ENCODE data around the gene DPM2. TPM values are rescaled to one million over a fixed set of nuclear protein-coding genes. Genes with fewer than 3 reads are reported as not detected.

Gene DPM2
- total RNA-seq, 1 donor from 2014 or later = 1.4 TPM

DNA sequence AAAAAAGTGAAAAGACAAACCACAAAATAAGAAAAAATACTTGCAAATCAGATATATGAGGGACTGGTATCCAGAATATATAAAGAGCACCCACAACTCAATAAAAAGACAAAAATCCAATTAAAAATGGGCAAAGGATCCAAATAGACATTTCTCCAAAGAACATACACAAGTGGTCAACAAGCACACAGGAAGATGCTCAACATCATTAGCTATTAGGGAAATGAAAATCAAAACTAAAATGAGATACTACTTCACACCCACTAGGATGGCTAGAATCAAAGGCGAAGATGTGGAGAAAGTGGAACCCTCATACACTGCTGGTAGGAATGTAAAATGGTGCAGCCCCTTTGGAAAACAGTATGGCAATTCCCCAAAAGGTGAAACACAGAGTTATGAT is 21.1 kb upstream of the DPM2 start:
- no peak for DNase-seq (ENCODE audit: low spot score)

DNA sequence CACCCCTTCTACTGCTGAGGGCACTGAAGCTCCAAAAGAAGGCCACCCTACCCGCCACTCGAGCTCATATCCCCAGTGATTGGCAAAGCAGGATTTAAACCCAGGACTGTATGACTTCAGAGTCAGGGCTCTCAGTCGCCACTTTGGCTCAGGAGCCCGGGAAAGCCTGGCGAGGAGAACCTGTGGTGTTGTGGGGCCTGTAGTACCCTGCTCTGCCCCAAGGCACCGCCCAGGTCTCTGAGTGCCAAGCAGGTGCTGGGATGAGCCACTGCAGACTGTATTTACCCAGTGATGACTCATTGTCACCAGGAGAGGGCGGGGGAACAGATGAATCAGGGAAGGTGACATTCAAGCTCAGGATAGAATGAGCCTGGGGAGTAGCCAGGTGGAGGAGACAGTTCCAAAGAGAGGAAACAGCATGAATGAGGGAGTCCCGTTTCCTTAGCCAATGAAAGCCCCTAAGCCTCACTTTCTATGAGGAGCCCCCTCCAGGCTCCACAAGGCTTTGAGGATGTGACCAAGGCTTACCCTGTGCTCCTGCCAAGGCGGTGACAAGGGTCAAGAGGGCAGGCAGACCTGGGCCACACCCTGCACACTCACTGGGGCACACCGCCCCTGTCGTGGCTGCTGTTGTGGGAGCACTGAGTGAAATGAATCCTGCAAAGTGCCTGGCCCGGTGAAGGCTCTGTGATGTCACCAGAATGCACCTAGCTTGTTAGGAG is 17.8 kb upstream of the DPM2 start:
- DNase-seq (ENCODE audit: low spot score) = no peak

DNA sequence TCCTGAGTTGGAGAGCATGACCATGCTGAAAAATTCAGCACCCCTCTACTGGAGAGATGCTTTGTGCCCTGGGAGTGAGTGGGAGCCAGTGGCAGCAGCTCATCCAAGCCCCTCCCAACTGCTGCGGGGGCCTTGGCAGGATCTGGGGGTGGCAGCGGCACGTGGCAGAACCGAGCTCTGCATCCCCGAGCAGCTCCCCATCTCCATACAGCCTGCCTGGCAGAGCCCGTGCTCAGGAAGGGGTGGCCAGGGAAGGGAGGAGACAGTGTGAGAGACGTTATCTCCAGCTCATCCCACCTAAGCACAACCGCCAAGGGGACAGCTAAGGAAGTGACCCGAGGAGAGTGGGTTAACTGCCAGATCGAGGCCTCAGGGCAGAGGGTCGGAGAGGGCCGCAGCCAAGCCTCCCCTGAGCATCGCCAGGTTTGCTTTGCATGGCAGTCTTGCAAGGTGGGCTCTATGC is 17.2 kb upstream of the DPM2 start:
- DNase-seq (ENCODE audit: low spot score) = no peak

DNA sequence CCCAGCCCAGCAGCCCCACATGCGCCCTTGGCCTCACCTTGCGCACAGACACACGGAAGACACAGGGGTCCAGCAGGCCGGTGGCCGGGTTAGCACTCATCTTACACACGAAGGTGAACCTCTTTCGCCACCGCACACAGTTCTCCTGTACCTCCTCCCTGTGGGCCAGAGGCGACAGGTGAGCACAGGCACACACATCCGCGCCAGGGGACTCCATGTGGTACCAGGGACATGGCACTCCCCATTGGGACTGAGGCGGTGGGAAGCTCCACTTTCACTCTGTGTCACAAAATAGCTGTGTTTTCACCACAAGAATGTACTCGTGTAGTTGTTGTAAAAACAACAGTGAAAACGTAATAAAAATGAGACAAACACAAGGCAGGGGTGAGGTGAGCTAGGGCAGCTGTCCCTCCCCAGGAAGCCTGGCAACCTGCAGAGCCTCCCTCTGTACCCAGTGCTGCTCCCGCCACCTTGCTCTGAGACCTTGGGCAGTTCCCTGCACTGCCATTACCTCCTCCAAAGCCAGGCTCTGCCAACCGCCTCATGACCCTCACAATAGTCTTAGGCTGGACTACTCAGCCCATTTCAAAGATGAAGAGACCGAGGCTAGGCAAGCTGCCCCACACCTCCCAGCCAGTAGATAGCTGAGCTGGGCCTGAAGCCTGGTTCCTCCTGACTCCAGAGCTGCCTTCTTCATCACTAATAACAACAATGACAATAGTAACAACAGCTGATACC is 16.3 kb upstream of the DPM2 start:
- no peak for DNase-seq (ENCODE audit: low spot score)

DNA sequence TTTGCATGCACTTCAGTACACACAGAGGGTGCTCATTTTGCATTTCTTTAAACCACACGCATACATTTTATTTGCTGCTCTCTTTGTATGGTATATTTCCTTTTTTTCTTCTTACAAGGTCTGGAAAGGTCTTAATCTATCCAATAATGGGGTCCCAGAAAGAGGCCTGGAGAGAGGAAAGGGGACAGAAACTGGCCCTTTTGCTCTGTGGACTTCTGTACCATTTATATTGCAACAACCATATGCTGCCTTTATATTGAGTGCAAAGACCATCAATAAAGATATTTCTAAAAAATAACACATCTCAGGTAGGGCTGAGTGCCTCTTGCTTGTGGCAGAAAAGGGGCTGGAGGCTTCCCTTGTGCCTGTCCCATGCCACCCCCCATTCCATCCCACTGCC is 15.5 kb upstream of the DPM2 start:
- no peak for DNase-seq (ENCODE audit: low spot score)

DNA sequence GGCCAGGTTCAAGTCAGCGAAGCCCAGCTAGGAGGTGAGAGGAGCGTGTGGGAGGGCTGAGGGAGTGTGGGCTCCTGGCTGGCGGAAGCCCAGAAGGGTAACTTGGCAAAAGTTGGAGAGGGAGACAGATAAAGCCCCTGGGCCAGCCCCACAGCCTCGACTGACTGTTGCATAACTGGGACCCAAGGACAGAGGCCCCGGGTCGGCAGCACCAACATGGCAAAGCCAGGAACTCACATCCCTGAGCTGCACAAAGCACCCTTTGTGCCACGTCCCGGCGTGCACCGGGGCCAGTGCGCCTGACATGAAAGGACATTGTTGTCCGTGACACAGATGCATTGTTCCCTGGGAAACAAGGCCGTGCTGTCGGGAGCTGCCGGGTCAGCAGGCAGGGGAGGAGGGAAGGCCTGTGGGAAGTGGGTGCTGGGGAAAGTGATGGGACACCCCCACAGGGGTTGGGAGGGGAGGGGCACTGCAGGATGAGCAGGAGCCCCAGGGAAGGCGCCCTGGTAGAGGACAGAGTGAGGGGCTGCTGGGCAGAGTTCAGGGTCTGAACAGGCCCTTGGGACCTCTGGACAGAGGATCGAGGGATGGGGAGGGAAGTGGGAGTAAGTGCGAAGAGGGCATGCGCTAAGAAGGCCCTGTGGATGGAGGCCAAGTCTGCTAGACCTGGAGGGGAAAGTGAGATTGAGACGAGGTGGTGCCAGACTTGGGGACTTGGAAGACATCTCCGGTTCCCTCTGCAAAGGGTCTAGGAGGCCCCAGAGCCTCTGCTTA is 13.0 kb upstream of the DPM2 start:
- DNase-seq (ENCODE audit: low spot score) = no peak

DNA sequence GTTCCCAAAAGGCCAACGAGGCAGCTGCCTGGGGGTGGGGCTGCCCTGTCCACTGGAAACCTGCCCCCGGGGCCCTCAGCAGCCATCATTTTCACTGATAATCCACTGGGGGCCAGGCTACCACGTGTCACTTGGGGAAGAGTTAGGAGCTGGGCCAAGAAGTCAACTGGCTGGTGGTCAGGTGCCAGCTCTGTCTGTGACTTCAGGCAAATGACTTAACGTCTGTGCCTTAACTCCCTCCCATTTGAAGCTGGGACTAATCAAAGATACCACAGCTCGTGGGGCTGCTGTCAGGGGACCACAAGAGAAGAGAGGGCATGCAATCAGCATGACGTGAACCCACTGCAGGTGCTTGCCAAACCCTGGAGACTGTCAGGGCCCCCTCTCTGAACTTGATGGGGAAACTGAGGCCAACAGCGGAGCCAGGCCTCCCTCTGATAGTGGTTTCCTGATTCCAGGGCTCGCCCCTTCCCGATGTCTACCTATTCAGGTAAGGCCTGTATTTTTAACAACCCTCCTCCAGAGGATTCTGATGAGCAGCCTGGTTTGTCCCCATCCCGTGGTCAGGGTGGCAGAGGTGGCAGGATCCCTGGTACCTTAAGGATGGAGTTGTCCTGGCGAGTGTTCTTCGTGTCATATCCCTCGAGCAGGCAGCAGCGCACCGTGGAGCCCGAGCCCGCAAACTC is 12.3 kb upstream of the DPM2 start:
- no peak for DNase-seq (ENCODE audit: low spot score)

DNA sequence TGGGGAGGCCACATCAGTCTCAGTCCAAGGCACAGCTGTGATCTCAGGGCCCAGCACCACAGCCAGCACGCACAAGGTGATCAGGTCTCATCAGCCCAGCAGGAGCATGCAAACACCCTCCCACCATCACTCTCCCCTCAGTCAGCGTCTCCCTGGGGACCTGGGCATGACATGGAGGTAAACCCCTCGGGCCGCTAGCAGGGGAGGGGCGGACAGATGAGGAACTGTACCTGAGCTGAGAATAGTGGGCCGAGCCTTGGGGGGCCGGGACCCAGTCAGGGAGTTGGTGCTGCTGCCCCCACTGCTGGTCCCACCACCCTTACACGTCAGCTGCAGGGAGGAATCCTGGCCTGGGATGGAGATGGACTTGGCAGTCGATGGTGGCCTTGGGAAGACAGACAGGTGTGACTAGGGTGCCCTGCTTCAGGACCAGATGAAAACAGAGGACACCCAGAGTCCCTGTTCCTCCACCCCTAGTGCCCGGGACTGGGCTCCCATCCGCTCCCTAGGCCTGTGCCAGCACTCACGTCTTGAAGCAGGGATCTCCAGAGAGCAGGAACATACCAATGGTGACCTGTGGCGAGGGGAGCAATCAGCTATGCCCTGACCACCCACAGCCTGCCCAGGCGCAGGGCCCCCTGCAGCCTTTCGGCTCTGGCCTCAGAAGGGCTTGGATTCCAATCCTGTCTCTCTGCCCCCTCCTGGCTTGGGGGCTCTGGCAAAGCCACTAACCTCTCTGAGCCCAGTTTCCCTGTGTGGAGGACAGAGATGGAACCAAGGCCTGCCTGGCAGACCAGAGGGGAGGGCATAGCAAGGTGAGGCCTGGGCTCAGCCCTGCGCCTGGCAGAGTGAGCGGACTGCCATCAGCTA is 10.4 kb upstream of the DPM2 start:
- DNase-seq (ENCODE audit: low spot score) = no peak

DNA sequence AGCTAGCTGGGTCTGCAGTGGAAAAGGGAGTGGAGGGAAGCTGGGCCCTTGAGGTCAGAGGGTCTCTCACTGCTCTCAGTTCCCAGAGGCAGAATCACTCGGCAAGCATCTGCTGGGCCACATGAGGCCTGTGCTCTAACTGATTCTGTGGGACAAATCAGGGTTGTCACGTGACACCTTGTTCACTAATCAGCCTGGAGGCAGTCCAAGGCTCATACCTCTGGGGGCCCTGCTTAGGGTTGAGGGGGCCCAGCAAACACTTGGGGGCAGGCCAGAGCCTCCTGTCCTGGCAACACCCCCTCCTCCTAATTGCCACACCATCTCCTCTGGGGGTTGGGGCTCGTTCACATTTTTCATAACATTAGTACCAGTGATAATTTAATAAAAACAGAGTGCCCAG is 9.1 kb upstream of the DPM2 start:
- DNase-seq (ENCODE audit: low spot score) = no peak

DNA sequence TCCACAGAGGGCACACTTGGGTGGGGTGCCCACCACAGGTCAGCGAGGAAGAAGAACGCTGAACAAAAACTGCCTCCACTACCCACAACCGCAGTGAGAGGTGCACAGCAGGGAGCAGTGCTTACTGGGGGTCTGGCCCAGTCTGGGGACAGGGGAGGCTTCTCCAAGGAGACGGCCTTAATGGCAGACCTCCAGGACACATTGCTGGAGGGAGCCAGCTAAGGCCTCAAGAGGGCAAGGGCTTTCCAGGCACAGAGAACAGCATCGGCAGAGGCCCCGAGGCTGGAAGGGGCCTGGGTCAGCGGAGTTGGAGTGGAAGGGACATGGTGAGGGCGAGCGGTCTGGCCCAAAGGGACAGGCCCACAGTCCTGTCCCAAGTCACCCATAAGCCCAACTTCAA is 8.3 kb upstream of the DPM2 start:
- DNase-seq (ENCODE audit: low spot score) = no peak

DNA sequence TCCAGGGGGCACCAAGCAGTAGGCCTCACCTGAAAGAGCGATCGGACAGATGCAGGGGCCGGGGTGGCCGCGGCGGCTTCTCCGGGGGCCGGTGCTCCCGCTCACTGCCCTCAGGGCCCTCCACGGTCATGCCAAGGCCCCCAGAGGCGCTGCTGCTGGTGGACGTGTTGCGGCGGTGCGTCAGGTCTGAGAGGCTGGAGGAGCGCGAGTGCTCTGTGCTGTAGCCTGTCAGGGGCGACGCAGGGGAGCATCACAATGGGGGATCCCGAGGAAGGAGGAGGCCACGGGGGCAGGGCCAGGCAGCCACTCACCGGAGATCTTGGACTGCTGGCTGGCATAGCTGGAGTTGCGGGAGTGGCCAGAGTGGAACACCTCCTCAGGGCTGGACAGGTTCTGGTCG is 7.7 kb upstream of the DPM2 start:
- no peak for DNase-seq (ENCODE audit: low spot score)

DNA sequence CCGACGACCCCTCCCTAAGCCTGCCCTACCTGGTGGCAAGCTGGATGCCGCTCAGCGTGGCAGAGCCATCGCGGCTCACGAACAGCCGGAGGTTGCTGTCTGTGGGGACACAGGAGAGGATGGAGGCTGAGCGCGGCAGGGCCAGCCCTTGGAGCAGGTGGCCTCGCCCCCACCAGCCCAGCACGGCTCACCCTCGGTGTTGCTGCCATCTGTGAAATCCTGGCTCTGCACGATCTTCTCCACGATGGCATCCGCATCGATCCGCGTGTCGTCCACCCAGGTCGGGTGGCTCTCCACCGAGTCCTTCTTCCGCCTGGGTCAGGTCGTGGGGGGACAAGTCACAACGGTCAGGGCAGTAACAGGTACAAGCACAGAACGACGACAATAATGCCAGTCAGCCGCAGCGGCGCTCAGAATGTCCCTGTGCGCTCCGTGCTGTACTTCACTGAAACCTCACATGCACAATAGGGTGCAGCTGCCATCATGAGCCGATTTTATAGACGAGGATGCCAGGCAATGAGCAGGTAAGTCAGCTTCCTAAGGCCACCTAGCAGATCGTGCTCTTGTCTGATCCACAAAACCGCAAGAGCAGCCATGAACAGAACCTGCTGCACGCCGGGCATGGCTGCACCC is 7.0 kb upstream of the DPM2 start:
- DNase-seq (ENCODE audit: low spot score) = no peak

DNA sequence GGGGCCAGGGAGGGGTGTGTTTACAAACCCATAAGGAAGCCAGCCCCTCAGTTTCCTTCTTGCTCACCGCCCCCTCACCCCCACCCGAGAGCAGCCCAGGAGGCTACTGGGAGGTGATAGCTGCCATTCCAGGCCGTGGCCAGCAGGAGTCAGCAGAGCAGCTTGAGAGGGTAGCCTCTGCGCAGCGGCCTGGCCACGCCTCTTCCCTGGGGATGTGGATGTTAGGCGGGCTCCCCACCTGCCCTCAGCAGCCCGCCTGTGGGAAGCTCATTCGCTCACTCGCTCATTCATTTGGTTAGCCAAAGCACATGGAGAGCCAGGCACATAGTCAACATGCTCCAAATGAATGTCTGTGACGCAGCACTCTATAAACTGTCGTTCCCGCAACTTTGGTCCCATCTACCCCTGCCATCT is 6.1 kb upstream of the DPM2 start:
- DNase-seq (ENCODE audit: low spot score) = peak; percentile 77

DNA sequence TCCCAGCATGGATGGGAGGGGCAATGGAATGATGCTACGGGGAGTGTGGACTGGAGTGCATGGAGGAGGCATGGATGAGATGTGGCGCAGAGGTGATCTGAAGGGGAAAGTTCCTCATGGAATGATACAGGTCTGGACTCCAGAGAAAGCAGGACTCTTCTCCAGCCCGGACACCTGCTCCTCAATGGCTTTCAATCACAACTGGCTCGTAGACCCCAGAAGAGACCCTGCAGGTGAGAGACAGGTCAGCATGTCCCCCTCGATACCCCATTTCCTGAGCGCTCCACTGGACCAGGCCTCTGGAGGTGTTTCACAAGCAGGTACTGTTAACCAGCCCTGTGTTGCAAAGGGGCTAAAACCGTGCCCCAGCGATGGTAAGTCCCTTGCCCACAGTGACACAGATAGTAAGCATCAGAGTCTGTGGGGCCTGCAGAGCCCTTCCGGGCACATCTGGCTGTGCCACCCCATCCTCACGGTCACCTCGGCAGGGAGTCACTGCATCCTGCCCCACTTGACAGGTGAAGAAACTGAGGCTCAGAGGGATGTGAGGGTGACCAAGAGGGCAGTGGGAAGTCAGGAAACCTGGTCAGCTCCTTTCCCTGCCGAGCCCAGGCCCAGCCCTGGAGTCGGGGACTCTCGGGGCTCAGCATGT is 5.5 kb upstream of the DPM2 start:
- DNase-seq (ENCODE audit: low spot score) = no peak

DNA sequence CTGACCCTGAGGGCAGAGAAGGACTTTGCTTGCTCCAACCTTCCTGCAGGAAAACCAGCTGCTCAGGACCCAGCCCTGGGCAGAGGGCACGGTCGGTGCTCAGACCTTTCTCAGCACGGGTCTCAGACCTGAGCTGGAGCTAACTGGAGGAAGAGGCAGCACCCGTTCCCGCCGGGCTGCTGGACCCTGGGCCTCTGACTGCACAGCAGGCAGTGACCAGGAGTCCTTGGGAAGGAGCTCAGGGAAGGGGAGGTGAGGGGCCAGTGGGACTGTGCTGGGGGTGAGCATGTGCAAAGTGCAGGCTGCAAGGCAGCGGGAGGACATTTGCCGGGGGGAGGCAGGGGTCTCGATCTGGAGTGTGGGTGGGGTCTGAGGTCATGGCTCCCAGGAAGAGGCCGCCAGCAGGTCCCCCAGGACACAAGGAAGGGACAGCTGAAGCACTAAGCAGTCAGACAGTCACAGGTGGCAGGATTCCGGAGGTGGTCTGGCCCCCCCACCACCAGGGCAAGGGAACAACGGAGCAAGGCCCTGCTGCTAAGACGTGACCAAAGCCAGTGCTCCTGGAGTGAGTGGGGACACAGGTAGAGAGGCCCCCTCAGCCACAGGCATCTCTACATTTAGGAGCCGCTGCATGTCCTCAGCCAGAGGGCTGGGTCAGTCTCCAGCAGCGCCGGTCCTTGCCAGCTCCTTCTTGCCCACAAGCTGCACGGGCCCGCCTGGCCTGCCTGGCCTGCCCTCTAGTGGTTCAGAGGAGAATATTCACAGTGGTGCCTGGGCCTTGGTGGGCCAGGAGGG is 4.8 kb upstream of the DPM2 start:
- DNase-seq (ENCODE audit: low spot score) = peak; percentile 56

DNA sequence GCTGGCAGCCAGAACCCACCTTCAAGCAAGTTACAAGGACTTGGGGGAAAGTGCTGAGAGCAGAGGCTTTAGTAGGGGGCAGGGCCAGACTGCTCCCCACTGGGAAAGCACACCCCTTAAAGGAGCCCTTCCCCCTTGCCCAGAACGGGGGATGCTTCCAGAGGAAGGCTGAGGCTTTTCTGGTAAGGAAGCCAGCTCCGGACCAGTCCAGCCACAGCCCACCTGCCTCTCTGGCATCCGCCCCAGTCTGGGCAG is 4.2 kb upstream of the DPM2 start:
- DNase-seq (ENCODE audit: low spot score) = no peak

DNA sequence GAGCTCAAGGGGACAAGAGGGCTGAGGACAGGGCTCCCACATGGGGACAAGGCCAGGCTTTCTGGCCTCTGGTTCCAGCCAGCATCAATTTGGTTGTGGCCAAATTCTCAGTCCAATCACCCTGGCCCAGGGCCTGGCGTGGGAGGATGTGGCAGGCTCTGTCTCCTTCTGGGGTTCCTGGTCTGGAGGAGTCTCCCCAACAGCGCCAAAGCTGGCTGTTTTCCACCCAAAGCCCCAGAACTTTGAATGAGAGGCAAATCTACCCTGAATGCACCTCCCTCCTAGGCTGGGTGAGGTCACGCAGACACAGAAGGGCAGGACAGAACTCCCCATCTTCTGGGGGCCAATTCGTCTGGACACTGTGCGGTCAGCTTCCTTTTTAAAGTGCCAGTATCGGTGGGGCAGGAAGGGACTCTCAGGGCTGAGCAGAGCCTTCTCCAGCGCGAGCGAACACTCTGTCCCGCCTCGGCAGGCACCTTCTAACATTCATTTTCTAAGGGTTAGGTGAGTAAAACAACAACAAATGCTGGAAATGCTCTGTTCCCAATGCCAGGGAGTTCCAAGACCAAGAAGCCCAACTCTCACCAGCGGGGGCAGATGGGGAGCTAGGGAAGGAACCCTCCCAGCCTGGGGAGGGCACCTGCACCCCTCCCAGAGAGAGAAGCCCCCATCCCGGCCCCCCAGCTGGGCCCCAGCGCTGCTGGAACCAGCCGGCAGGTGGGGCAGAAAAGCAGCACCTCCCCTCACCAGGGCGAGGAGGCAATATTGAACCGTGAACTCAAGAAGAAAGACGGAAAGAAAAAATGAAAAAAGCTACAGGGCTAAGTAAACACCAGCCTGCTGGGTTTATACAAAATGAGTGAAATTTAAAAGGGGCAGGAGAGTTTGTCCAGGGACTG is 3.7 kb upstream of the DPM2 start:
- no peak for DNase-seq (ENCODE audit: low spot score)

DNA sequence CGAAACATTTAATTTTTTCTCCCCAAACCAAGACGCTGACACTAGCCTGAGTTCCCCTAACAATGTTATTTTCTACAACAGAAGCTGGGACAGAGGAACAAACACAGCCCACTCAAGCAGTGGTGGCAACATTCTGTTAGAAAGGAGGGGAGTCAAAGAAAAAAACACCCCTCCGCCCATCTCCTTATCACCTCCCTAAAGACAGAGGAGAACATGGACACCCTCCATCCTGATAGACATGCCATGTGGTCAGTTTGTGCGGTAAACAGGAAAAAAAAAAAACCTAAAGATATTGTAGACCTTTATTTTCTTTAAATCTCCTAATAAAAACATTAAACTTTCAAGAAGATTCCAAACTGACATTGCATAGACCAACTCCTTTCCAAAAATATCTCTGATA is 2.9 kb upstream of the DPM2 start:
- DNase-seq (ENCODE audit: low spot score) = no peak
